Measurements from ENCODE around the gene SGTA.
"Not testable (repeated sequence)": the region's sequence is repeated elsewhere in the genome, so short reads cannot be mapped to it uniquely, and the experiment has no call there.

SGTA gene

GRCh38 chr19:2782936-2783780, at the start of gene SGTA:
Gene SGTA, minus strand, starts transcription at chr19:2783273. Its CDS starts 14,205 bp downstream, at chr19:2769068.
- peak; percentile 95 to 97 for DNase-seq (ENCODE audit: low read depth in 2 of 2)

- no peak for DNase-seq (ENCODE audit: low read depth in 2 of 2)
Observed at GRCh38 chr19:2827840-2828489, 44.9 kb upstream of the SGTA start.

DNA sequence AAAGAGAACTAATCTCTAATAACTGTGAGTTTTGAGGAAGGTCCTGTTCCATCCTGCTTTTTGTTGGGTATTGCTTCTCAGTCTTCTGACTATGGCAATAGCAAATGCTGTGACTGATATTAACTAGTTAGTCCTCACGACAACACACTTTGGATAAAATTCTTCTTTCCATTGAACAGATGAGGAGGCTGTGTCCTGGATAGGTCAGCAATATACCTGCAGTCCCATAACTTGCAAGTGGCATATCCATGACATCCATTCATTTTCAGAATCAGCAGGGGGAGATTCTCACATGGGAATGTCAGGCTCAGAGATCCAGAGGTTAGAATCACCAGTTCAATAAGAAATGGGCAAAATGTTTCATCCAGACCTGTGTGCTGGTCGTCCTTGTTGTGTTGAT, 43.9 kb upstream of the SGTA start:
- no peak for DNase-seq (ENCODE audit: low read depth in 2 of 2)

DNA sequence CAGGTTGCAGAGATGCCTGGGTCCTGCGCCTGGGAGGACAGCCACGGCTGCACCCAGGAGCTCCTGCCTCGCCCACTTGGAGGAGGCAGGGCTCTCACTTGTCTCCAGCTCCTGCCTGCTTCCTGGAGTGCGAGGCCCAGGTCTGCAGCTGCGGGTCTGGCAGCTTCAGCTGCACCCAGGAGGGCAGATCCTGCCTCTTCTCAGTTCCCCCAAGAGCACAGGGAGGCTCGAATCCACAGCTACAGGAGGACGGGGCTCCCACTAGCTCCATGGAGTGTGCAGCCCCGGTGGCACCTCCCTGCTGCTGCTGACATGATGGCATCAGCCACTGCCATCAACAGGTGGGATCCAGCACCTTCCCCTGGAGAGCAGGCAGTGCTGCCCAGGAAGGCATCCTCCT, 41.1 kb upstream of the SGTA start:
- DNase-seq (ENCODE audit: low read depth in 2 of 2): no peak

- DNase-seq (ENCODE audit: low read depth in 2 of 2): no peak
Observed at GRCh38 chr19:2823646-2824045, 40.6 kb upstream of the SGTA start.

GRCh38 chr19:2822846-2823245, 39.8 kb upstream of the SGTA start:
- no peak for DNase-seq (ENCODE audit: low read depth in 2 of 2)

DNA sequence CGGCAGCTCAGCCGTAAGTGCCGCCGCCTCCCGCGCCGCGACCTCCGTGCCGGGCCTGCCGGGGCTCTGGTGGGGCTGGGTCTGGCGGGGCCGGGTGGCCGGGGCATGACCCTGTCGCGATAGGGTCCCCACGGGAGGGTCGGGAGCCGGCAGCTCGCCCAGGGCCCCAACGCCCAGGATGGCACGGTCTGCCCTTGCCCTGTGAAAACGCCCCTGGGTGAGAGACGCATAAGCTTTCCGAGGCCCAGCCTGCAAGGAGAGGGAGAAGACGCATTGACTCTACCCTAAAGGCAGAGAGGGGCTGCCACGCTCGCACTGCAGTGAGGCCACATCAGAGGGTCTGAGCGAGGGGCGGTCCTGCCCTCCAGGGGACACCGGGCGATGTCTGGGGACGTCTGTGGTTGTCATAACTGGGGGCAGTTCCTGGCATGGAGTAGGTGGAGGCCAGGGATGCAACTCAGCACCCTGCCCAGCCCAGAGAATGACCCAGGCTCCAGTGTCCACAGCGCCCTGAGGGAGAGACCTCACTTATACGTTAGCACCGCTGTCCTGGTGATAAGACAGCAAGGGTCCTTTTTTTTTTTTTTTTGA, 37.1 kb upstream of the SGTA start:
- DNase-seq (ENCODE audit: low read depth in 2 of 2): no peak

DNA sequence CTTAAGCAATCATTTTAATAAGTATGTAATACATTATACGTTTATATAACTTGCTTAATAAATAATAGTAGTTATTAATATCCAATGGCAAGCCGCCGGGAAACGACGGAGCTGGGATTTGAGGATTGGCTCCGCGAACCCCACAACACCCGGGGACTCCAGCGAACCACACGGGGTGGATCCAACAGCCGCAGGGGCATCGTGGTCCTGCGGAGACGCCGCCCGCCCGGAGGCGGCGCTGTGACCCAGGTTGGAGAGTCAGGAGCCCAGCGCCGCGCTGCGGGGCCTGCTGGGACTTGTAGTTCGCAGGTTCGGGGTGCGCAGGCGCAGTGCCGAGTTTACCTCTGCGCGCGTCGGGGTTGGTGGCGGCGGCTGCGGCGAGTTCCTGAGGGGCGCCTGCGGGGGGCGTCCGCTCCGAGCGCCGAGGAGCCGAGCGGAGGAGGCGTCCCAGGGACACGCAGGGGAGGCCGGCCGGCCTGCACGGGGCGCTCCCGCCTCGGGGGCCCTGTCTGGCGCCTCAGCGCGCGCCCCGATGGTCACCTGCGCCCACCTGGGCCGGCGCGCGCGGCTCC, 36.6 kb upstream of the SGTA start, which contains the start of gene ZNF554:
Gene ZNF554, plus strand, starts transcription at position 329 of the 572 bp plus-strand sequence. Its CDS starts 204 bp downstream, at position 533.
- peak; percentile 95 to 98 for DNase-seq (ENCODE audit: low read depth in 2 of 2)

GRCh38 chr19:2817237-2817829, 34.3 kb upstream of the SGTA start:
- DNase-seq (ENCODE audit: low read depth in 2 of 2): not testable (repeated sequence)

- no peak for DNase-seq (ENCODE audit: low read depth in 2 of 2)
Observed at GRCh38 chr19:2816641-2817040, 33.6 kb upstream of the SGTA start.

DNA sequence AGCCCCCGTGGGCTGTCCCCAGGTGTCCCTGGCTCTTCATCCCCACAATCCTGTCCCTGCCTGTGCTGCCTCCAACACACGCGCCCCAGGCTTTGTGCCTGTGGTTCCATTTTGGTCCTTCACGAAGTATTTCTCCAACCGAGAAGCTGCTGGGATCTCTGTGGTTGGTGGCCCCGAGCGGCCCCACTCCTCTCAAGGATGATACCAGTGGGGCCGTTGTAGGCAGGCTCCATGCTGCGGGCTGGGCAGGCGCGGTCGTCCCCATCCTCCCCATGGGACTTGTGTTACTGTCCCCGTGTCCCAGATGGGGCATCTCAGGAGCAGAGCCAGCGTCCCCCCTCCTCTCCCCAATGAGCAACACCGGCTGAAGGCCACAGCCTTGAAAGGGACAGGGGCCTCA, 32.9 kb upstream of the SGTA start:
- no peak for DNase-seq (ENCODE audit: low read depth in 2 of 2)

GRCh38 chr19:2815191-2815614, 32.1 kb upstream of the SGTA start:
- DNase-seq (ENCODE audit: low read depth in 2 of 2): no peak

DNA sequence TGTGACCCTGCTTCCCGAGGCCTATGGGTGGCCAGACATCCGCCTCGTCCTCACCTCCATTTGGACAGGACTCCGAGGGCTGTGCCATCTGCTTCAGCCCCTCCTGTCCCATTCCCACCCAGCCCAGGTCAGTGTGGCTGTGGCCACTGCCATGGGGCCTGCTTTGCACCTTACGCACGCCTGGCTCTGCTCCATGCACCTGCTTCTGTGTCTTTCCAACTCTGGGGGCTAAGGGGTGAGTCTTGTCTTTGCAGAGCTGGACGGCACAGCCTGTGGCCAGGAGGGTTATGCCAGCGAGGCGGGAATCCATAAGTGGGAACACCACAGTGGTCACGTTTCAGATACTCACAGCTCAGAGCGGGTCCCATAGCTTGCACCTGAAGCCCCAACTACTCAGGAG, 31.4 kb upstream of the SGTA start:
- DNase-seq (ENCODE audit: low read depth in 2 of 2): no peak

- no peak for DNase-seq (ENCODE audit: low read depth in 2 of 2)
Observed at GRCh38 chr19:2813235-2814160, 30.4 kb upstream of the SGTA start.

DNA sequence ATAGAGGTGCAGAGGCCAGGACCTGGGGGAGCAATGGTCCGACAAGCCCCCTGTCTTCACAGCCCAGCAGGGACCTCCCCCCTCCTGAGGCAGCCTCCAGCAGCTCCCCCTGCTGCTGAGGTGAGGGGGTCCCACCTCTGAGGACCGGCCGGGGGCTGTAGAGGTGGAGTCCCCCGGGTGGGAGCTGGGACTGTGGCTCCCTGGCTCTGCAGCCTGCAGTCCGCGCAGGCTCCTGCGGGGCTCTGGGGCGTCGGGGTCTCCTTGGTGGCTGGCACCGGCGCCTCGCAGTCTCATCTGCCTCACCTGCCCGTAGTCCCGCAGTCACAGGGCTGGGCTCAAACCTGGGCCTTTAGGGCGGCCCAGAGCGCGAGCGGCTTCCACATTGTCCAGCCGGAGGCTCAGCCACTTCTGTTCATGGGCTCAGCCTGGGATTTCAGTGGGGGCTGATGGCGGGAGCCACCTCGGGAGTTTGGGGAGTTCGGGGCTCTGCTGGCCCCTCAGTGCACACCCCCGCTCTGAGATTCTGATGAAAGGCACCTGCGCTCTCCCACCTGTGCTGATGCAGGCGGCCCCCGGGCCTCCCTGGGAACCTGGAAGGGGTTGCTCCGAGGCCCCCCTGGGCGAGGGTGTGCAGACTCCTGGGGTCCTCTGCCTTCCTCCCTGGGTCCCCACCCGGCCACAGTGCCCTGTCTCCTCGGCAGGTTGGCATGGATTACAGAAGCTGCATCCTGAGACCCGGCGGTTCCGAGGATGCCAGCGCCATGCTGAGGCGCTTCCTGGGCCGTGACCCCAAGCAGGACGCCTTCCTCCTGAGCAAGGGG, 29.6 kb upstream of the SGTA start:
- DNase-seq (ENCODE audit: low read depth in 2 of 2): no peak

GRCh38 chr19:2811735-2812413, 28.8 kb upstream of the SGTA start:
- DNase-seq (ENCODE audit: low read depth in 2 of 2): no peak

GRCh38 chr19:2811221-2811722, 28.2 kb upstream of the SGTA start:
- DNase-seq (ENCODE audit: low read depth in 2 of 2): no peak

DNA sequence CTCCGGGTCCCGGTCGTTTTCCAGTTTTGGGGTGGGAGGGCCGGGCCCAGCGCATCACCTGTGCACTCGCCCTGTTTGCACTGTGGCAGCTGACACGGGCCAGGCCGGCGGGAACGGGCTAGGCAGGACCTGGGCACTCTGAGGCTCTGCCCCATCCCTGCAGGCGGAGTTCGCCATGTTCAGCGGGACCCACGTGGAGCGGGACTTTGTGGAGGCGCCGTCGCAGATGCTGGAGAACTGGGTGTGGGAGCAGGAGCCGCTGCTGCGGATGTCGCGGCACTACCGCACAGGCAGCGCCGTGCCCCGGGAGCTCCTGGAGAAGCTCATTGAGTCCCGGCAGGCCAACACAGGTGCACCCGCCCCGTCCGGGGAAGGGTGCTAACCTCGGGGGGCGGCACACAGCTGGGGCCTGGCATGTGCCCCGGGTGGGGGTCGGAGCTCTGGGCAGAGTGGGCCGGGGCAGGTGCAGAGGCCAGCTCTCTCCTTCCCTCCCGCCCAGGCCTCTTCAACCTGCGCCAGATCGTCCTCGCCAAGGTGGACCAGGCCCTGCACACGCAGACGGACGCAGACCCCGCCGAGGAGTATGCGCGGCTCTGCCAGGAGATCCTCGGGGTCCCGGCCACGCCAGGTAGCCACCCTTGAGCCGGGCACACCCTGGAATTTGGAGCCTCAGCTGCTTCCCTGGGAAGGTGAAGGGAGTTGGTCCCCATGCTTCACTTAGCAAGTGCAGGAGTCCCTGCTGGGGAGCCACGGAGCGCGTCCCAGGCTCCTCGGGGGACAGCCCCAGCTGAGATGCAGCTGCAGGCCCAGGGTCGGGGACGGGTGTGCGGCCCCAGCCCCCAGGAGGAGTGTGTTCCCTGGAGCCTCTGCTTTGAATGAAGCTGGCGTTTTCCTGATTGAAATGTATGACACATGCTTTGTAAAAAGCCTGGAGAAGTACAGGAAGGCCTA, 27.3 kb upstream of the SGTA start:
- DNase-seq (ENCODE audit: low read depth in 2 of 2): no peak

Measured in stimulated activated CD4-positive, alpha-beta T cell treated with anti-CD3 and anti-CD28 coated beads, Interleukin-15, amount 100 ng/mL, for 48 hours (primary cell).